ENCODE results near the gene PPP1CA.
A peak's percentile ranks its signal among the peaks of the same experiment; 100 is the strongest.

Gene PPP1CA

GRCh38 chr11:67434395-67434881 is 32.8 kb upstream of the PPP1CA start:
- DNase-seq (ENCODE audit: low read depth), result no peak
- no peak overlapping the region for H3K4me3 ChIP-seq (ENCODE audit: control insufficient read depth, low read depth, low read length)
- TF ChIP-seq CTCF (IDR thresholded peaks at IDR 0.05; ENCODE audit: control insufficient read depth, insufficient read depth, low read depth, low read length, missing control alignments), result no peak

- no peak for TF ChIP-seq CTCF (IDR thresholded peaks at IDR 0.05; ENCODE audit: control insufficient read depth, insufficient read depth, low read depth, low read length, missing control alignments)
- DNase-seq (ENCODE audit: low read depth), result no peak
- H3K4me3 ChIP-seq (ENCODE audit: control insufficient read depth, low read depth, low read length), result no peak overlapping the region
Measured at GRCh38 chr11:67433536-67434394, 32.1 kb upstream of the PPP1CA start.

GRCh38 chr11:67432655-67433349 is 31.1 kb upstream of the PPP1CA start:
- no peak for DNase-seq (ENCODE audit: low read depth)
- no peak for TF ChIP-seq CTCF (IDR thresholded peaks at IDR 0.05; ENCODE audit: control insufficient read depth, insufficient read depth, low read depth, low read length, missing control alignments)
- no peak overlapping the region for H3K4me3 ChIP-seq (ENCODE audit: control insufficient read depth, low read depth, low read length)

GRCh38 chr11:67431346-67432249 is 29.9 kb upstream of the PPP1CA start:
- no peak for TF ChIP-seq CTCF (IDR thresholded peaks at IDR 0.05; ENCODE audit: control insufficient read depth, insufficient read depth, low read depth, low read length, missing control alignments)
- no peak overlapping the region for H3K4me3 ChIP-seq (ENCODE audit: control insufficient read depth, low read depth, low read length)
- DNase-seq (ENCODE audit: low read depth), result no peak

GRCh38 chr11:67429722-67430121 is 28.1 kb upstream of the PPP1CA start:
- TF ChIP-seq CTCF (IDR thresholded peaks at IDR 0.05; ENCODE audit: control insufficient read depth, insufficient read depth, low read depth, low read length, missing control alignments), result no peak
- no peak for DNase-seq (ENCODE audit: low read depth)
- H3K4me3 ChIP-seq (ENCODE audit: control insufficient read depth, low read depth, low read length), result no peak overlapping the region

- no peak for TF ChIP-seq CTCF (IDR thresholded peaks at IDR 0.05; ENCODE audit: control insufficient read depth, insufficient read depth, low read depth, low read length, missing control alignments)
- peak overlapping the region; percentile 91 for H3K4me3 ChIP-seq (ENCODE audit: control insufficient read depth, low read depth, low read length)
- no peak for DNase-seq (ENCODE audit: low read depth)
Measured at GRCh38 chr11:67429038-67429668, 27.5 kb upstream of the PPP1CA start.
